Chondrocyte (in vitro differentiated cells): ENCODE data around the gene KLK3. TPM values are rescaled to one million over a fixed set of nuclear protein-coding genes. Genes with fewer than 3 reads are reported as not detected.
A peak's percentile ranks its signal among the peaks of the same experiment; 100 is the strongest.

ENCODE experiments used
- DNase-seq: peaks from one replicate; pipeline ENCODE4 v3.0.0; 2021; ENCODE audit warnings: mixed read lengths, low spot score
- H3K27ac Mint-ChIP-seq: one replicate; pipeline ENCODE4 v1.8.0; 2021; ENCODE audit warnings: mild to moderate bottlenecking, moderate library complexity, mixed read lengths; ENCODE audit not compliant: unreplicated experiment
- H3K27me3 Mint-ChIP-seq: 2 replicates; pipeline ENCODE4 v1.8.0; 2021; ENCODE audit warnings: low read depth, mixed read lengths
- H3K36me3 Mint-ChIP-seq: 2 replicates; pipeline ENCODE4 v1.8.0; 2021; ENCODE audit warnings: low read depth, mixed read lengths
- H3K4me1 Mint-ChIP-seq: 2 replicates; pipeline ENCODE4 v1.8.0; 2021; ENCODE audit warnings: low read depth, mild to moderate bottlenecking, mixed read lengths
- H3K4me3 Mint-ChIP-seq: one replicate; pipeline ENCODE4 v1.8.0; 2021; ENCODE audit warnings: mild to moderate bottlenecking, moderate library complexity, mixed read lengths; ENCODE audit not compliant: unreplicated experiment
- H3K9me3 Mint-ChIP-seq: 2 replicates; pipeline ENCODE4 v1.8.0; 2021; ENCODE audit warnings: low read depth, mixed read lengths
- total RNA-seq: library from RNA; stranded (reverse); gene quantifications from 3 replicates; pipeline ENCODE4 v1.2.1, GENCODE V29; 2021
- TF ChIP-seq, protein P1 (sequence below): fragments of 200-600 bp; sonication (generic); IDR thresholded peaks from 2 replicates; pipeline ENCODE4 v1.5.0; 2021; ENCODE audit warnings: antibody characterized with exemption, mild to moderate bottlenecking, moderate library complexity

KLK3 gene
- total RNA-seq, 1 donor from 2014 or later, result not detected

DNA sequence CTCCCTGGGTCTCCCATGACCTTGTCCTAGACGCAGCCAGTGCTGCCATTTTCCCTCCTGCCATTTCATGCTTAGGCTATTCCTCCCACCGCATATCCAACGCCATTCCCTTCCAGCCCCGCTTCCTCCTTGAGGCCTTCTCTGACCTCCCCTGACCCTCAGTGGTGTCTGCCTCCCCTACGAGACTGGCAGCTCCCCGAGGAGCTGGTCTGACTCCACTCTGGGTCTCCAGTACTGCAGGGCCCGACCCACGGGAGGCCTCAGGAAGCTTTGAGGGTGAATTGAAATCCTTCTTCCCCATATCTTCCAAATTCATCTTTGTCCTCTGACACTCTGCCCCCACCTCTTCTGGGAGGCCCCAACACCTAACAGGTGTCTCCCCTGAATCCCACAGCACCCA, 22.0 kb upstream of the KLK3 start:
- TF ChIP-seq, protein P1, sequence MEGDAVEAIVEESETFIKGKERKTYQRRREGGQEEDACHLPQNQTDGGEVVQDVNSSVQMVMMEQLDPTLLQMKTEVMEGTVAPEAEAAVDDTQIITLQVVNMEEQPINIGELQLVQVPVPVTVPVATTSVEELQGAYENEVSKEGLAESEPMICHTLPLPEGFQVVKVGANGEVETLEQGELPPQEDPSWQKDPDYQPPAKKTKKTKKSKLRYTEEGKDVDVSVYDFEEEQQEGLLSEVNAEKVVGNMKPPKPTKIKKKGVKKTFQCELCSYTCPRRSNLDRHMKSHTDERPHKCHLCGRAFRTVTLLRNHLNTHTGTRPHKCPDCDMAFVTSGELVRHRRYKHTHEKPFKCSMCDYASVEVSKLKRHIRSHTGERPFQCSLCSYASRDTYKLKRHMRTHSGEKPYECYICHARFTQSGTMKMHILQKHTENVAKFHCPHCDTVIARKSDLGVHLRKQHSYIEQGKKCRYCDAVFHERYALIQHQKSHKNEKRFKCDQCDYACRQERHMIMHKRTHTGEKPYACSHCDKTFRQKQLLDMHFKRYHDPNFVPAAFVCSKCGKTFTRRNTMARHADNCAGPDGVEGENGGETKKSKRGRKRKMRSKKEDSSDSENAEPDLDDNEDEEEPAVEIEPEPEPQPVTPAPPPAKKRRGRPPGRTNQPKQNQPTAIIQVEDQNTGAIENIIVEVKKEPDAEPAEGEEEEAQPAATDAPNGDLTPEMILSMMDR, result no peak
- H3K4me1 Mint-ChIP-seq, result peaks cover 13% of the 10 kb centered on the region
- no peak overlapping the region for H3K27ac Mint-ChIP-seq
- peaks cover 12% of the 10 kb centered on the region for H3K27me3 Mint-ChIP-seq
- no peaks in the 10 kb centered on the region for H3K9me3 Mint-ChIP-seq
- H3K36me3 Mint-ChIP-seq, result no peaks in the 10 kb centered on the region
- DNase-seq, result peak; percentile 68
- H3K4me3 Mint-ChIP-seq, result no peak overlapping the region

DNA sequence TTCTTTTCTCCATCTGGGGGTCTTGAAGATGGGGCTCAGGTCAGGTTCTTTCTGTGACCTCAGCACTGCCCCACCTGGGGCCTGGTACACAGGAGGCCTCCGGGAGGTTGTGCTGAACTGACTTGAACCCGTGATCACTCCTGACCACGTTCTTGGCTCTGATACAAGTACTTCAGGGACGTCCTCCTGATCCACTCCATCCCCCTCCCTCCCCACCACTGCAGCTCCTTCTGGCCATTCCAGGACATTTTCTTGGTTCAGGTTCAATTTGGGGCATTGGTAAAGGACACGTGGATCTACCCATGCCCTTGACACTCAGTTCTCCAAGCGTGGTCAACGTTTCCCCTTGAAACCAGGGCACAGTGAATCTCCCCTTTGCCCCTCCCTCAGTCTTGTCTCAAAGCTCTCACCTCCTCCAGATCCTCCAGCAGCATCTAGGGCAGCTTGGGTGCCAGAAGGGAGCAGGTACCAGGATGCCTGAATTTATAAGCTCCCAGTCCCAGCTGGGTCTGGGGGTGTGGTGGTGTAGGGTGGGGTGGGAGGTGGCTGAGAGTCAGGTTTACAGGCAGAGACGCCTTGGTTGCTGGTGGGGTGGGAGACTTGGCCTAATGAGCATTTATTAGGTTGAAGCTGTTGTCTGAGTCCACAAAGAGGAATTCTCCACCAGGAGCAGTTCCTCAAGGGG, 21.5 kb upstream of the KLK3 start, which contains the start of gene KLK15:
TSS of gene KLK15 (minus strand) at position 458 of the 685 bp plus-strand sequence. CDS start 2,082 bp downstream, outside the sequence.
- TF ChIP-seq, protein P1, result no peak
- peak; percentile 53 for DNase-seq
- Mint-ChIP-seq H3K27me3 (peaks cover 13% of the 10 kb centered on the region), H3K4me1 (peaks cover 13% of the 10 kb centered on the region), H3K9me3 (no peaks in the 10 kb centered on the region), H3K4me3 (no peak within 1 kb of the TSS), H3K27ac (no peak within 1 kb of the TSS), H3K36me3 (no peaks in the 10 kb centered on the region)

DNA sequence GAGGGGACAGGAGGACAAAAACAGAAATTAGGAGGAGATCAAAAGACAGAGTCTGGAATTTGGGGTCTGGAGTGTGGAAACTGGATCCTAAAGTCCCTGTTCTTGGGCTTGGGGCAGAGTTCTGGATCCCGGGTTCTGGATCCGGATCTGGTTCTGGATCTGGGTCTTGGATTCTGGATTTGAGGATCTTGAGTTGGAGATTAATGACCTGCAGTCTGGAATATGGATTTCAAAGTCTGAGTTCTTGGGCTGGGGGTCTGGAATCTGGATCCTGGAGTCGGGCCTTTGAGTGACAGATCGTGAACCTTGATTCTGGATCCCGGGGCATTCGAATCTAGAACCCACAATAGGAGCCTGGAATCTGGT, 20.9 kb upstream of the KLK3 start:
- no peak overlapping the region for H3K27ac Mint-ChIP-seq
- TF ChIP-seq, protein P1, result no peak
- no peak for DNase-seq
- H3K4me3 Mint-ChIP-seq, result no peak overlapping the region
- H3K27me3 Mint-ChIP-seq, result peaks cover 14% of the 10 kb centered on the region
- H3K9me3 Mint-ChIP-seq, result no peaks in the 10 kb centered on the region
- H3K36me3 Mint-ChIP-seq, result no peaks in the 10 kb centered on the region
- peaks cover 13% of the 10 kb centered on the region for H3K4me1 Mint-ChIP-seq

DNA sequence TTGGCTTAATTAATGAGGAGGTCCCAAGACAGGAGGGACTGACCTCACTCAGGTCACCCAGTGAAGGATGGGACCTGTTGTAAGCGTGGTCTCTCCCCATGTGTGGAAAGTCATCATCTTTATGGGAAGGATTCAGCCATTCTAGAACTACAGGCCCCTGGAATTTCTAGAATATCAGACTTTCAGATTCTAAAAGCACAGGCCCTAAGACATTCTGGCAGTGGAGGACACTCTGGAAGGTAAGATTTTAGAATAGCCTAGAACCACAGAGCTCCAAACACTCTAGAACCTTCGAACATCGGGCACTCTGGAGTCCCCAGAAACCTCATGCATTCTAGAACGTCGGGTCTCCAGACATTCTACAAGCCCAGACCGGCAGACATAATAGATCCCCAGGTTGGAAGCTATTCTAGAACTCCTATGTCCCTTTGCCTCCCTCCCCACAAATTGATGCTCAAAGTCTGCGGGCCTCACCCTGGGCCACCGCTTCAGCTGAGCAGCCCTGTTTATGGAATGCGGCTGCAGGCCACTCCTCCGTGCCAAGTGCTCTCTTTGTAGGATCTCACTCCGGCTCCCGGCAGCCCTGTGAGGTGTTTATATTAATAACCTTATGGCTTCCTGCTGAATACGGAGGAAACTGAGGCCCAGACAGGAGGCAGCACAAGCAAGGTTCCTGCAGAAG, 19.5 kb upstream of the KLK3 start:
- H3K4me3 Mint-ChIP-seq, result peak overlapping the region; percentile 74
- no peaks in the 10 kb centered on the region for H3K36me3 Mint-ChIP-seq
- H3K9me3 Mint-ChIP-seq, result no peaks in the 10 kb centered on the region
- peaks cover 13% of the 10 kb centered on the region for H3K4me1 Mint-ChIP-seq
- DNase-seq, result peak; percentile 75
- TF ChIP-seq, protein P1, result no peak
- no peak overlapping the region for H3K27ac Mint-ChIP-seq
- peaks cover 11% of the 10 kb centered on the region for H3K27me3 Mint-ChIP-seq

DNA sequence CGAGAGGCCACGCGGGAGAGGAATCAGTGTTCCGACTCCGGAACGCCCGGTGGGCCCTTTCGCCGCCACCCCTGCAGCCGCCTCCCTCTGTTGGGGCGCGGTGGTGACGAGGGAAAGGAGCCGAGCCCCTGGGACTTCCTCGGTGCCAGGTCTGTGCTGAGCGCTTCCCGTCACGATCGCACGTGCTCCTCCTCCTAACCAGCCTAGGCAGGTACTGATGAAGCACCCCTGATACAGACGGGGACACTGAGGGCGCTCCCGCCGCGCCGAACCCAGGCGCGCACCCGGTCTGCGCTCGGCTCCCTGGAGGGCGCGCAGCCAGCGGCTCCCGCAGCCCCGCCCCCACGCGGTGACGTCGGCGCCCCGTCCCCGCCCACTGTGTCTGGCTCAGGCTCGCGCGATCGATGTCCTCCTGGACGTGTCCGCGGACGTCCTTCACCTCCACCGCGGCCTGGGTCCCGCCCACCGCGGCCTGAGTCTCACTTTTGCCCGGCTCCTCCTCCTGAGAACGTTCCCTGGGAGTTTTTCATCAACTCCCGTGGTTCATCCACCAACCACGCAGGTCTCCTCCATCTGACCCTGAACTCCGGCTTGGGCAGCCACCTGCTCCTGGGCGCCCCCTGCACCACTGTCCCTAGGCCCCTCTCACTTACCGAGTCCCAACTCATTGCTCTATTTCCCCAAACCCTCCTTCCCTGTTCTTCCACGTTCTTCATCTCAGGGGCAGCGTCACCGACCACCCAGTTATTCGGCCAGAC, 18.8 kb upstream of the KLK3 start:
- peaks cover 13% of the 10 kb centered on the region for H3K4me1 Mint-ChIP-seq
- no peaks in the 10 kb centered on the region for H3K9me3 Mint-ChIP-seq
- peak overlapping the region; percentile 74 for H3K4me3 Mint-ChIP-seq
- peak; percentile 84 for DNase-seq
- peaks cover 11% of the 10 kb centered on the region for H3K27me3 Mint-ChIP-seq
- TF ChIP-seq, protein P1, result no peak
- H3K27ac Mint-ChIP-seq, result no peak overlapping the region
- H3K36me3 Mint-ChIP-seq, result no peaks in the 10 kb centered on the region
